HG02943 (cell line): ENCODE results near the gene ARX.

Experiments
- ATAC-seq: cut with Tn5 transposase; IDR thresholded peaks from one replicate; pipeline ENCODE4 v1.9.1; 2021; ENCODE audit warnings: mild to moderate bottlenecking, low read depth, moderate library complexity; ENCODE audit not compliant: unreplicated experiment

ARX gene

DNA sequence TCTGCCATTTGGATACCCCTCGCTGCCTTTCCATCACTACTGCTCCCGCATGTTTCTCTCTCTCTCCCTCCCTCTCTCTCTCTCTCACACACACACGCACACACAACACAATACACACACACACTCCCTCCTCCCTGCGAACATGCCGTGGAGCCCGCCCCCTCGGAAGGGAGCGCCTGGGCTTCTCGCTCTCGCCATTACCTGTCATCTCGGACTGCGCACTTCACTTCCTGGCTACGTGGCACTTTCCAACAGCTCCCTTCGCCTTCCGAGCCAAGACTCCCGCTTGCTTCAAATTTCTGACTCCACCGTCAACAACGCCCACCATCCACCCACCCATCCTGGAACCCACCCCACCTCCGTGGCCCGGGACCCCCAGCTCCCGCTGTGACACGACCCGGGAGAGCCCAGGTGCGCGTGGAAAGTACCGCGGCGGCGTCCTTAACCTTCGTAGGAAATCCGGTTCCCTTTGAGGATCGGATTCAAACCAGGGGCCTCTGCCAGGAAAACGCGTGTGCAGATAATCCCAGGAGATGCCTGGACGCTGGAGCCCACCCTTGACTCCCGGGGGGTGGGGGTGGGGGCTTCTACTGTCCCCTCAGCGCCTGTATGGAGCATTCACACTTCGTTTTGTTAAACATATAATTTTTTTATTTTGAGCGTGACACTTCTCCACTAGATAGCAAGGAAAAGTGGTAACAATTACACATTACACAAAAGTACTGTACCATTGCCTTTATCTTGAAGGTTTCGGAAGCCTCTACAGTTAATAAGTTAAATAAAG, 12.5 kb downstream of the ARX start:
- ATAC-seq = no peak

DNA sequence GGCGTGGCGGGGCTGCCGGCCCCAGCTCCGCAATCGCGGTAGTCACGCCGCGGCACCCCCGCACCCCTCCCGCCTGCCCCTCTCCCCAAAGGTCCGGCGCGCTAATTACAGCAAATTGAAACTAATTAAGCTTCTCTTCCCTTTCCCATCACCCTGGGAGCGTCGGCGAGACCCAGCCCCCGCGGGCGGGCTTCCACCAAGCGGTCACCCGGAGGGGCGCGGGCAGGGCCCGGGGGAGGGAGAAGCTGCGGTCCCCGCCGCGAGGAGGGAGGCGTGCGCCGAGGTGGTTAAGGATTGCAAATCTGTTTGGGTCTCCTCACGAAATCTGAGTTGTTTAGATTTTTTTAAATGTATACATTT, 13.1 kb downstream of the ARX start:
- ATAC-seq = no peak

- no peak for ATAC-seq
Observed at GRCh38 chrX:25001808-25002660, 13.7 kb downstream of the ARX start.

- no peak for ATAC-seq
Observed at GRCh38 chrX:24999511-24999910, 16.3 kb downstream of the ARX start.

DNA sequence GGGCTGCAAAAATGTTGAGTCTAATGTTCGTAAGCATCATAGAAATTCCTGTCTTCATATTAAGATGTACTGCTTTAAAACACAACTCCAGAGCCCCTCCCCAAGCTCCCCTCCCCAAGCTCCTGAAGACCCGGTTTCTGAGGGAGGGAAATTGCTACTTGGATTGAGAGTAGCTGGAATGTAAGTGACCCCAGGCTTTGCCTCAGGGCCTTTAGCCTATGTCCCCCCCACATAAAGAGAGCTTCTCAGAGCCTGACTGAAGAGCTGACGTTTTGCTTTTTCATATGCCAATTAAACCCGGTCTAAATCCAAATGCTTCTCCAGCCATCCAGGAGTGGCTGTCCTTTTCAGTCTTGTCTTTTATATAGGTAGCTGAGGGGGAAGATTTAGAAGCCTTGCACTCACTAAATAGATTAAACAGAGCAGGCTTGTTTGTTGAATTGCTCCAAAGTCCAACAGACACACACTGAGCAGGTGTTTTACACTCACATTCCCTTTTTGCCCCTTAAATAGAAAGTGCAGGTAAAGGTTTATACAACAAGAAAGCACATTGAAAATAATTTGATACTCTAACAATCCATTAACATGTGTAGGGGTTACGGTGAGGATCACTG, 19.6 kb downstream of the ARX start:
- ATAC-seq = no peak

DNA sequence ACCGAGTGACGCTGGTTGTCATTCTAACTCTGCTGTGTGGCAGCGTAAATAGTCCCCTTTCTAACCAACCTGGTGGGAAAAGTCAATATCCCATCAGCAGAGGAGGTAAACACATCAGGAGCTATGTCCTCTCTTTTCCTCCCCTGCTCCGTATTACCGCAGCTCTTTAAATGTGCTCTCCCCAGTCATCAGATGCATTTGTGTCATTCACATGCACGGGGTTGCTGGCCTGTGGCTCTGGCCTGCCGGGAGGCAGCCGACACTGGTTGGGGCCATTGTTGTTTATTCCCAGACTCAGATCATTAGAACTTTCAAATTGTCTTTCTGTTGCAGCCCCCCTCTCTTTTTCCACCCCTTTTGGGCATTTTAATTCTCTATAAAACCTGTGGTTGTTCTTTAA, 21.9 kb downstream of the ARX start:
- ATAC-seq = no peak

- no peak for ATAC-seq
Observed at GRCh38 chrX:24990535-24990934, 25.2 kb downstream of the ARX start.

DNA sequence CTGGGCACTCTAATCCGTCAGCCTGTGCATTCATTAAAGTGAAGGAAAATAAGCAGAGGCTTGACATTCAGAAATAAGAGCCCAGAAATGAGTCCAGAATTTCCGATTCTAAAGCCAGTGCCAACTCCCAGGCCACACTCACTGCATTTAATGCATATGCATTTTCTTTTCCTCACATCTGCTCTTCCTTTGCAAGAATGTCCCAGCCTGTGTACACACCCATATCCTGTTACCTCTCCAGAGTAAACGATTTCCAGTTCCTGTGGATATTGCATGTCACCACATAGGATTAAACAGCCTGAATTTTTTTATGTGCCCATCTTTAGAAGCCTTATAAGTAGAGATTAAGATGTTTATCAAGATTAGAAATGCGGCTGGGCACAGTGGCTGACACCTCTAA, 27.5 kb downstream of the ARX start:
- ATAC-seq = no peak

DNA sequence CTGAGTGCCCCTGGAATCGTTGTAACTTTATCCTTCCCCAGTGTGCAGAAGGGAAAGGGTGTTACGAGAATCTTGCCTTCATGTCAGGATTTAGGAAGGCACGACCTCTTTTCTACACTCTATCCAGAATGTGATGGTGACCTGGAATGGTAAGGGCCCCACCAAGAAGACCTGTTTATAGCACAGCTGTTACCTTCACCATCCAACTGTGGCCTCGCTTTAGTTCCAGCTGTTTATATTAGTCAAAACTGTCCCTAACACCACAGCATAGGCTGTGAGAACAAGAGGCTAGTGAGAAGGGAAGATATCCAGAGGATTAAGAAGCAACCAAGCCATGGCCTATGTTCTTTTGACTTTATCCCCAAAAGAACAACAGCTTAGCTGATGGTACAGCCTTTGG, 28.0 kb downstream of the ARX start:
- ATAC-seq = no peak

DNA sequence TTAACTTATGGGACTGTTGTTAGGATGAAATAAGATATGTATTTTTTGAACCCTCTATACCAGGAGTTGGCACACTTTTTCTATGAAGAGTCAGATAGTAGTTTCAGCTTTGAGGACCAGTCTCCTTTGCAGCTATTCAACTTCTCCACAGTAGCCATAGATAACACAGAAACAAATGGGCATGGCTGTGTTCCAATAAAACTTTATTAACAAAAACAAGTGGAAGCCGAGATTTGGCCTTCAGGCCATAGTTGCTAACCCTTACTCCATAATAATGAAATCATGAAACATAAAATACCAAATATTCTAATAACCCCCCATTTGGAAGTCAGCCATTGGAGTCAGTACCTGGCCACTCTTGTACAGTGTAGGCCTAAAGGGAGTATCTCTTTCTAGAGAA, 30.6 kb downstream of the ARX start:
- ATAC-seq = no peak

DNA sequence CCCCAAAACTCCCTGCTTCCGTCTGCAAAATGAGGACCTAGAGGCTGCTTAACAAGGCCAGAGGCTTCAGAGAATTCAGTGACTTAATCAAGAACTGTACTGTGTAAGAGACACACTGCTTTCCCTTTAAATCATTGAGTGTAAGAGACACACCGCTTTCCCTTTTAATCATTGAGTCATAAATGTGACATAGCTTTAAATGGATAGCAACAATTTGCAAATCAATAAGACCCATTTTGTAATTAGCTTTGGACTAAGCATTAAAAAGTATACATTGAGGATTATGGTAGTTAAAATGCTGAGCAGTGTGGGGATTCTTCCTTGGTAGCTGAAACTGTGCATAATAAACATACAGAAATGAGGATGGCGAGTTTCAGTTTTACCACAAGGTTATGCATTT, 31.8 kb downstream of the ARX start:
- ATAC-seq = no peak

DNA sequence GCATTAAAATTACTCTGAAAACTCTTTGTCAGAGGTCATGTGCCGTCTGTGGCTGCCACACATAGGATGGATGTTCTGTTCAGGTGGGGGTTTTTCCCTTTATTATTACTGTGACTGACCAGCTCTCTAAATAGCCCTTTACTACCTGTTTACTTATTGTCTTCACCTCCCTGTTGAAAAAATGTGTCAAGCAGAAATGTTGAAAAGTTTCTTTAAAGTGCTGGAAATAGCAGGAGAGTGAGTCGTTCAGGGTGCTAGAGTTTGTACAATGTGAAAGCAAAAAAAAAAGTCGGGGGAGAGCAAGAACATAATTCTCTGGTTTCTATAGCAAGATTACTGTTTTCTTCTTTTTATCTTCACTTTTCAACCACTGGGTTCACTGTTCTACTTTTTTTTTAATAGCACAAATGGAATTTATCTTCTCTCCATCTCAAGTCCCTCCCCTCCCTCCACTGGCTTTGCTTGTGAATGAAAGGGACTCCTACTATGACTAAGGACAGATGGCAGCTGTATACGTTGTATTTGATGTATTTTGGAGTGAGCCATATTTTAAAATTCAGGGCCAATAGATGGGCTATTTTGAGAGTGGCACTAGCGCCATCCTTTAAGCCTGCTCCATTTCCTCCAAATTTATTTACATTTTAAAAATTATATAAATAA, 33.3 kb downstream of the ARX start:
- no peak for ATAC-seq

- ATAC-seq = no peak
Observed at GRCh38 chrX:24981030-24981429, 34.7 kb downstream of the ARX start.

GRCh38 chrX:24979081-24979480, 36.7 kb downstream of the ARX start:
- ATAC-seq = no peak

GRCh38 chrX:24969812-24970211, 46.0 kb downstream of the ARX start:
- no peak for ATAC-seq

DNA sequence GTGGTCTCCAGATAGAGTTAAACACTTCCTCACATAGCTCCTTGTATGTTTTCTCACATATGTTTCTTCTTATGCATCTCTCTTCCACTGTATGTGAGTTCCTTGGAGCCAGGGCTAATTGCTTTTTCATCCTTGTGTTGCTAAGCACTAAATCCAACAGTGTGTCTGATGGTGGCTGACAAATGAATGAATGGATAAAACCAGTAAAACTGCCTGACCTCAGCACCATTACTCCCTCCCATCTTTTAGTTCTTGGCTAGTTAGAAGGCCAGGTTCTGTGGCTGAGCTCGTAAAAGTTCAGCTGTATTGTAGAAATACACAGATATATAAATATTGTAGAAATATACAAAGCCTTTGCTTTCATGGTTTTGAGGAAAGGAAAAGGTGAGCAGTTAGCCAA, 50.4 kb downstream of the ARX start:
- no peak for ATAC-seq

DNA sequence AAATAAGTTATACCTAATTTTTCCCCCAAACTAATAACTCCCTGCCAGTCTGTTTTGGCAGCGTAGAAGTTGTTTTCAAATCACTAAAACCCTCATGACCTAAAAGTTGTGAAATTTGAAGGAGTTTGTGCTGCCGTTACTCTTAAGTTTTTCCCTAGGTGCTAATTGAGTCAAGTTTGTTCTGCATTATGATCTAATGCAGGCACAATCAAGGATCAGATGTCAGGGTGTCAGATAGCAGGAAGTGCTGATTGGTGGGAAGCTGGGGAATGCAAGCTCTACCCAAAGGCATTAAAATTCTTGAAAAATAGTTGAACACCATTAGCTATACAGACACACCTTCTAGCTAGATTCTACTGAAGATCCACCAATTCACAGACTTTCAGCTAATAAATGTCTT, 51.9 kb downstream of the ARX start:
- ATAC-seq = no peak

DNA sequence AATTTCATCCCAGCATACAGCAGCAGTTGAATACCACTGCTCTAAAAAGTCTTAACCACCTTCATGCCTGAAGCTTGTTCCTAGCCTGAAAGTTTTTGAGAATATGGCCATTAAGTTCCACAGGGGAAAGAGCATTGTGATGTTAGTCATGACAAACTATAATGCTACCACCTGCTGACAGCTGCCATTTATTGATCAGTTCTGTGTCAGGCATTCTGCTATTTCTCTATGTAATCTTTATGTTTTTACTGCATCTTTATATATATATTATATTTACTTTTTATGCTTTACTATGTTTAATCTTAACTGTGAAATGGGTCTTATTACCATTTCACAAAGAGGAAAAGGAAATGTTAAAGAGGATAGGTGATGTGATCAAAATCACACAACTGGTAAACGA, 54.0 kb downstream of the ARX start:
- no peak for ATAC-seq

DNA sequence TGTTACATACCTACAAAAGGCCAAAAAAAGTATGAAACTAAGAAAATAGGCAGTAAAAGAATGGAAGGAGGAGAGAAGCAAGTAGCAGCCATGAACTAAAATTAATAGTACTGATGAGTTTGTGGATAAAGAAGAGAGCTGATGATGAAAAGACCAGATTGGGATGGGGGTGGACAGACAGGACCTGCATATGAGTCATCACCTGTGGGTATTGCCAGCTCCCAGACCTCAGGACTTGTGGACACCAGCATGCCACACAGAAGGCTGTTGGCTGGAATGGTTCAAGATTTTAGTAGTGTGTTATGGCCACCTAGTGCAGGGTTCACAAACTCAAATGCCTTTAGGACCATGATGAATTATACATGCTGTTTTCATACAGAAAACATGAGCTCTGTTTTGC, 58.9 kb downstream of the ARX start:
- ATAC-seq = no peak

- no peak for ATAC-seq
Observed at GRCh38 chrX:24955372-24955930, 60.3 kb downstream of the ARX start.

DNA sequence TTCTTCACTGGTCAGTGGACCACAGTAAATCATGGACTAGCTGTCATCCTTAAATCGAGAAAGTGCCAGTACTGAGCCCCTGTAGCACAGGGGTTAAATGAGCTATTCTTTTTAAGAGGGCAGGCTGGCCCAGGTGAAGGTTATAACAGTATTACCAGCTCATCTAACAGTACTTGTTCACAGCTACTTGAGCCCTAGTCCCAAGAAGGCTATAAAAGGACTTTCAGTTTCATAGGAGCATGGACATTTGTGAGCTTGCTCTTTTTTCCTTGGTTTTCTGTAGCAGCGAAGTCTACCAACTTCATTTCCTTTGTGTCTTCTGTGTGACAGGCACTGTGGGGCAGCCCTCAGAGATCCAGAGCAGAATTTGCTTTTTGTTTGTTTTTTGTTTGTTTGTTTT, 61.0 kb downstream of the ARX start:
- no peak for ATAC-seq
